A673 (cell line): ENCODE data around the gene SBK1.

Experiments used
- CTCF ChIP-seq: fragments of 300-800, 200-600 bp; sonication (generic); conservative IDR thresholded peaks from 2 replicates; pipeline ENCODE4 v1.5.1; 2017; ENCODE audit warnings: low read depth, mild to moderate bottlenecking, antibody characterized with exemption, low read length, moderate library complexity, mixed read lengths
- EZH2 ChIP-seq: fragments of 200-600 bp; sonication (generic); IDR thresholded peaks from 2 replicates; pipeline ENCODE4 v1.6.1; 2017; ENCODE audit warnings: borderline replicate concordance, low read depth, mild to moderate bottlenecking, mixed read lengths, antibody characterized with exemption, low read length; ENCODE audit not compliant: poor library complexity, severe bottlenecking

DNA sequence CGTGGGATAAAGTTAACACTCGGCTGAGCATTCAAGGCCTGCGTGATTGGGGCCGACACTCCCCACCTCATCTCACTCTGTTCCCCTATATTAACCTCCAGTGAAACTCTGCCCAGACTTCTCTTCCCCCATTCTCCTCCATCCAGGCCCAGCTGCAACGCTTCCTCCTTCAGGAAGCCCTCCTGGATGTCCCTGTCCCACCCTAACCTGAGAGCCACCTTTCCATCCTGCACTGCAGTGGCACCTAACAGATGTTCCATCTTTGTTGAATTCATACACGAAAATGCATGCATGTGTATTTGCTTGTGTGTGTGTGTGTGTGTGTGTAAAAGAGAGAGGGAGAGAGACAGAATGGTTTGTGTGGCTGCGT, 32.6 kb upstream of the SBK1 start:
- TF ChIP-seq CTCF (no peak), EZH2 (no peak)
